Measurements from ENCODE around the gene MBNL1.

The MBNL1 gene

DNA sequence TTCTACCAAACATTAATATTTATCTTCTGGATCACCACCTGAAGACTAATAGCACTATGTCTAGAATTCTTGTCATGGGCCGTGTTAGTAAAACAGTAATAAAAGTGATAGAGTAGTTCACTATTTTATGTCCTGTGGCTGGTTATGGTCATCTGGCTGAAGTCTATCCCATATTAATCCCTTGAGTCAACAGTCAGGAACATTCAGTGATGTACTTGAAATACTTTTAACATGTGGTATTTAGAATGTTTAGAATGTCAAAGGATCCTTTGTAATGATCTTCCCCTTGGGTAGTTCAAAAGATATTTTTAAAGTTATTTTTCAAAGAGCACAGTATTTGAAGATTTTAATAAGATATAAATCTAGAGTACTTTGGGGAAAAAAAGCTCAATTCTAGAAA lies 117.0 kb downstream of the MBNL1 start:
- no peak overlapping the region for H3K4me3 ChIP-seq (ENCODE audit: low read length)
- peaks cover 95% of the 10 kb centered on the region for H3K79me2 ChIP-seq (ENCODE audit: low read length)
- no peaks in the 10 kb centered on the region; the same call in 1 of the 2 replicates for H3K36me3 ChIP-seq (replicated peaks; ENCODE audit: insufficient read depth, low read length)
- H3K27me3 ChIP-seq (replicated peaks; ENCODE audit: insufficient read depth, low read length), result no peaks in the 10 kb centered on the region
- H3F3A ChIP-seq (ENCODE audit: insufficient read depth, low read length), result peaks cover 19% of the 10 kb centered on the region
- H3K9ac ChIP-seq (ENCODE audit: low read length), result no peak overlapping the region
- H3K4me1 ChIP-seq (ENCODE audit: low read length), result peaks cover 19% of the 10 kb centered on the region; the same call in 1 of the 2 replicates
- H4K20me1 ChIP-seq (ENCODE audit: insufficient read depth, low read length), result peaks cover 26% of the 10 kb centered on the region; the same call in 1 of the 2 replicates
- no peak for DNase-seq
- TF ChIP-seq, protein P1, sequence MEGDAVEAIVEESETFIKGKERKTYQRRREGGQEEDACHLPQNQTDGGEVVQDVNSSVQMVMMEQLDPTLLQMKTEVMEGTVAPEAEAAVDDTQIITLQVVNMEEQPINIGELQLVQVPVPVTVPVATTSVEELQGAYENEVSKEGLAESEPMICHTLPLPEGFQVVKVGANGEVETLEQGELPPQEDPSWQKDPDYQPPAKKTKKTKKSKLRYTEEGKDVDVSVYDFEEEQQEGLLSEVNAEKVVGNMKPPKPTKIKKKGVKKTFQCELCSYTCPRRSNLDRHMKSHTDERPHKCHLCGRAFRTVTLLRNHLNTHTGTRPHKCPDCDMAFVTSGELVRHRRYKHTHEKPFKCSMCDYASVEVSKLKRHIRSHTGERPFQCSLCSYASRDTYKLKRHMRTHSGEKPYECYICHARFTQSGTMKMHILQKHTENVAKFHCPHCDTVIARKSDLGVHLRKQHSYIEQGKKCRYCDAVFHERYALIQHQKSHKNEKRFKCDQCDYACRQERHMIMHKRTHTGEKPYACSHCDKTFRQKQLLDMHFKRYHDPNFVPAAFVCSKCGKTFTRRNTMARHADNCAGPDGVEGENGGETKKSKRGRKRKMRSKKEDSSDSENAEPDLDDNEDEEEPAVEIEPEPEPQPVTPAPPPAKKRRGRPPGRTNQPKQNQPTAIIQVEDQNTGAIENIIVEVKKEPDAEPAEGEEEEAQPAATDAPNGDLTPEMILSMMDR (IDR thresholded peaks at IDR 0.05; ENCODE audit: low read length), result no peak
- TF ChIP-seq EZH2phosphoT487 (IDR thresholded peaks at IDR 0.05; ENCODE audit: low read length), result no peak
- no peak for TF ChIP-seq EZH2 (optimal IDR thresholded peaks at IDR 0.05; ENCODE audit: low read depth, low read length)
- H3K27ac ChIP-seq (ENCODE audit: low read length), result no peak overlapping the region
- H2AFZ ChIP-seq (ENCODE audit: low read length), result no peak overlapping the region
- no peaks in the 10 kb centered on the region for H3K9me3 ChIP-seq (replicated peaks; ENCODE audit: insufficient read depth, low read length)
- no peaks in the 10 kb centered on the region for H3K9me2 ChIP-seq (replicated peaks; ENCODE audit: insufficient read depth, low read length)
- no peak overlapping the region for H3K4me2 ChIP-seq (ENCODE audit: low read depth, low read length)

DNA sequence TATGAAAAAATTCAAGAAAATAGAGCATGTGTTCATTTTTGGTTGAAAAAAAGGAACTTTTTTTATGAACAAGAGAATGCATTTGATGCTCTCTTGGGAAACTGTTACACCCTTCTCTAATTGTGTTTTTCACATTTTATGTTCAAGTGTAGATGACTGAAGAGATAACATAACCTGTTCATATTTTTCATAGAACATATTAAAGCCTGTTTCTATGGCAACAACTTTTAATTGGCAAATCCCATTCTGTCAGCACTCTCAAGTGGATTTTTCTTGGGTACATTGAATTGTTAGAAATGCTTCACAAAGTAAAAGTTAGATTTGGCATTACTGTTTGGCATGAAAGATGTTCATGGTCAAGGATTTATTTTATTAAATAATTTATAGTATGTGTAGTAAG lies 117.5 kb downstream of the MBNL1 start:
- H3K79me2 ChIP-seq (ENCODE audit: low read length), result peaks cover 95% of the 10 kb centered on the region
- no peak for TF ChIP-seq EZH2 (optimal IDR thresholded peaks at IDR 0.05; ENCODE audit: low read depth, low read length)
- TF ChIP-seq, protein P1 (IDR thresholded peaks at IDR 0.05; ENCODE audit: low read length), result no peak
- no peaks in the 10 kb centered on the region for H3K9me3 ChIP-seq (replicated peaks; ENCODE audit: insufficient read depth, low read length)
- H3K27ac ChIP-seq (ENCODE audit: low read length), result no peak overlapping the region
- H3F3A ChIP-seq (ENCODE audit: insufficient read depth, low read length), result peaks cover 15% of the 10 kb centered on the region; the same call in 1 of the 2 replicates
- 0 out of 2 replicates have a peak, but pooled peaks cover 15% of the 10 kb centered on the region for H3K4me1 ChIP-seq (ENCODE audit: low read length)
- no peak overlapping the region for H3K4me3 ChIP-seq (ENCODE audit: low read length)
- no peak overlapping the region for H3K9ac ChIP-seq (ENCODE audit: low read length)
- H3K27me3 ChIP-seq (replicated peaks; ENCODE audit: insufficient read depth, low read length), result no peaks in the 10 kb centered on the region
- H3K9me2 ChIP-seq (replicated peaks; ENCODE audit: insufficient read depth, low read length), result no peaks in the 10 kb centered on the region
- no peak for DNase-seq
- no peak overlapping the region for H3K4me2 ChIP-seq (ENCODE audit: low read depth, low read length)
- no peaks in the 10 kb centered on the region; the same call in 1 of the 2 replicates for H3K36me3 ChIP-seq (replicated peaks; ENCODE audit: insufficient read depth, low read length)
- no peak overlapping the region for H2AFZ ChIP-seq (ENCODE audit: low read length)
- H4K20me1 ChIP-seq (ENCODE audit: insufficient read depth, low read length), result peaks cover 28% of the 10 kb centered on the region; the same call in 1 of the 2 replicates

DNA sequence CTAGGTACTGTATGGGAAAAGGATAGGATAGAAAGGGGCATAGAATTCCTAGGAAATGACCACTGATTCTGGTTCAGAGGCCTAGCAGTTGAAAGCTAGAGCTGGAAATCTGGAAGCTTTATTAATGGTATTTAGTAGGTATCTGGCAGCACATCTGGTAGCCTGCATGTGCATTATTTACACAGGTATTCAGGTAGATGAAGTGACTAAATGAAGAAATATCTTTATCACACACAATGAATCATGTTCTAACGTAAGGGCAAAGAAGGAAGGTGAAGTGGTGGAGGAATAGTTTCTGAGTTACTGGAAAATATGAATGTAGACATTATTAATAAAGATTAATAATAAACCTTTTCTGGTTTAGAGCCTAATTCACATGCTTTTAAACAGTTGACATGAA lies 119.9 kb downstream of the MBNL1 start:
- Histone ChIP-seq H3K9me3 (replicated peaks; ENCODE audit: insufficient read depth, low read length) (no peaks in the 10 kb centered on the region), H3K9me2 (replicated peaks; ENCODE audit: insufficient read depth, low read length) (no peaks in the 10 kb centered on the region), H3K4me1 (ENCODE audit: low read length) (0 out of 2 replicates have a peak, but pooled peaks cover 5% of the 10 kb centered on the region), H2AFZ (ENCODE audit: low read length) (no peak overlapping the region), H3K27me3 (replicated peaks; ENCODE audit: insufficient read depth, low read length) (no peaks in the 10 kb centered on the region), H3K79me2 (ENCODE audit: low read length) (peaks cover 96% of the 10 kb centered on the region), H3K4me2 (ENCODE audit: low read depth, low read length) (no peak overlapping the region), H3K4me3 (ENCODE audit: low read length) (no peak overlapping the region), H4K20me1 (ENCODE audit: insufficient read depth, low read length) (peaks cover 34% of the 10 kb centered on the region; the same call in 1 of the 2 replicates), H3K36me3 (replicated peaks; ENCODE audit: insufficient read depth, low read length) (no peaks in the 10 kb centered on the region; the same call in 1 of the 2 replicates), H3K9ac (ENCODE audit: low read length) (no peak overlapping the region), H3F3A (ENCODE audit: insufficient read depth, low read length) (no peaks in the 10 kb centered on the region), H3K27ac (ENCODE audit: low read length) (no peak overlapping the region)
- TF ChIP-seq EZH2phosphoT487 (IDR thresholded peaks at IDR 0.05; ENCODE audit: low read length), result no peak
- TF ChIP-seq, protein P1 (IDR thresholded peaks at IDR 0.05; ENCODE audit: low read length), result no peak
- no peak for DNase-seq
